Panc1 (cell line): ENCODE data around the gene WDR49. TPM values are rescaled to one million over a fixed set of nuclear protein-coding genes. Genes with fewer than 3 reads are reported as not detected.

ENCODE experiments used
- ATAC-seq: fragments of 200-7000 bp; cut with Tn5 transposase; 2 replicates; pipeline ENCODE4 v1.9.1; 2020; ENCODE audit warnings: mild to moderate bottlenecking, moderate library complexity
- BruUV-seq: library from RNA; stranded (reverse); fragments of 400-500 nt; replicated peaks from 2 replicates; lab custom pipeline; 2021; lab: Mats Ljungman, UMichigan
- CTCF ChIA-PET: fragments of 300-600 bp; sonication (Branson Sonifier 250); formaldehyde crosslinking; loops from one replicate; lab custom pipeline; 2022; ENCODE audit warnings: antibody characterized with exemption; lab: Charles Lee
- POLR2A ChIA-PET: fragments of 300-600 bp; sonication (Branson Sonifier 250); formaldehyde crosslinking; loops from one replicate; lab custom pipeline; 2022; ENCODE audit warnings: antibody characterized with exemption; lab: Charles Lee
- DNase-seq: peaks from one replicate; pipeline ENCODE4 v3.0.0-alpha.2; 2010; ENCODE audit warnings: low read depth, low spot score
- H3K27ac ChIP-seq: 2 replicates; pipeline ENCODE4 v1.5.1; 2011; ENCODE audit warnings: mild to moderate bottlenecking, low read length, inconsistent platforms
- H3K27me3 ChIP-seq: fragments of 200-500 bp; sonication (Bioruptor generic); 2 replicates; pipeline ENCODE4 v1.6.0; 2014; ENCODE audit warnings: low read length, inconsistent platforms; ENCODE audit not compliant: control insufficient read depth, insufficient read depth
- H3K36me3 ChIP-seq: fragments of 200-500 bp; sonication (Bioruptor generic); 2 replicates; pipeline ENCODE4 v1.5.1; 2014; ENCODE audit warnings: inconsistent platforms, mild to moderate bottlenecking, low read length, moderate library complexity; ENCODE audit not compliant: control insufficient read depth, insufficient read depth
- H3K4me1 ChIP-seq: 2 replicates; pipeline ENCODE4 v1.5.1; 2011; ENCODE audit warnings: inconsistent platforms, mild to moderate bottlenecking, low read length, moderate library complexity; ENCODE audit not compliant: control insufficient read depth, insufficient read depth
- H3K4me3 ChIP-seq, 2 experiments: 2 replicates each; pipeline ENCODE4 v1.5.1; 2011 to 2012; ENCODE audit warnings: low read depth in 2 of 2, low read length in 2 of 2, mild to moderate bottlenecking in 2 of 2, inconsistent platforms in 1 of 2, moderate library complexity in 1 of 2
- H3K9me3 ChIP-seq: fragments of 200-500 bp; sonication (Bioruptor generic); 2 replicates; pipeline ENCODE4 v1.5.1; 2014; ENCODE audit warnings: low read depth, mild to moderate bottlenecking, inconsistent platforms, low read length, moderate library complexity; ENCODE audit not compliant: control insufficient read depth, insufficient read depth
- CTCF ChIP-seq: fragments of 450-650 bp; IDR thresholded peaks from 2 replicates; pipeline ENCODE4 v1.5.1; 2017; ENCODE audit warnings: mild to moderate bottlenecking
- POLR2AphosphoS5 ChIP-seq: IDR thresholded peaks from 2 replicates; pipeline ENCODE4 v1.6.1; 2012; ENCODE audit warnings: mild to moderate bottlenecking, low read depth, low read length, moderate library complexity
- REST ChIP-seq, 2 experiments: IDR thresholded peaks; 2 replicates each; pipeline ENCODE4 v1.6.1; 2011 to 2012; ENCODE audit warnings: low read depth in 2 of 2, control low read depth in 1 of 2, low read length in 1 of 2, mild to moderate bottlenecking in 1 of 2, moderate library complexity in 1 of 2; ENCODE audit not compliant: insufficient read depth in 1 of 2
- SIN3A ChIP-seq: IDR thresholded peaks from 2 replicates; pipeline ENCODE4 v1.6.1; 2012; ENCODE audit warnings: low read depth, mild to moderate bottlenecking, low read length, moderate library complexity, borderline replicate concordance; ENCODE audit not compliant: insufficient read depth
- TCF7L2 ChIP-seq: IDR thresholded peaks from 2 replicates; pipeline ENCODE4 v1.6.1; 2011; ENCODE audit warnings: mild to moderate bottlenecking, low read depth, low read length, inconsistent platforms
- in situ Hi-C: cut with HindIII; loops from 2 replicates; pipeline ENCODE4 v1.10.0; 2016; ENCODE audit warnings: low sequenced_read_pairs, low pct_unique_long_range_greater_than_20kb
- intact Hi-C: fragments of 100-400 bp; cut with micrococcal nuclease; formaldehyde crosslinking; loops from one replicate; pipeline ENCODE4 v1.10.0; 2022; ENCODE audit not compliant: unreplicated experiment
- total RNA-seq: library from RNA; stranded (reverse); gene quantifications from one replicate; pipeline ENCODE4 v1.2.1, GENCODE V29; 2021; ENCODE audit not compliant: unreplicated experiment

WDR49 gene
- total RNA-seq, 1 experiment from 2014 or later, result 0.23 TPM

DNA sequence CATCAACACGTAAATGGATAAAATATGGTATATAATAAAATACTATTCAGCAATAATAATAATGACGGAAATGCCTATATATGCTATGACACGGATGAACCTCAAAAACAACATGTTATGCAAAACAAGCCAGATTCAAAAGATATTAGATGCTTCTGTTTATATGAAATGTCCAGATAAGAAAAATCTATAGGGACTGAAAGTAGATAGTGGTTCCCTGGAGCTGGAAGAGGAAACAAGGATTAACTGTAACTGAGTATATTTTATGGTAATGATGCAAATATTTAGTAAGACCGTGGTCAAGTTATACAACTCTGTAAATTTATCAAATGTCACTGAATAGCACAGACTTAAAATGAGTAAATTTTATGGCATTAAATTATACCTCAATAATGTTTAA lies 25.8 kb upstream of the WDR49 start:
- DNase-seq, result no peak
- ChIA-PET POLR2A (no interaction called here), CTCF (no interaction called here)
- Histone ChIP-seq H3K9me3 (peaks cover 9% of the 10 kb centered on the region), H3K36me3 (peaks cover 24% of the 10 kb centered on the region), H3K27me3 (no peaks in the 10 kb centered on the region), H3K4me3 (no peak overlapping the region), H3K4me1 (no peaks in the 10 kb centered on the region), H3K27ac (no peak overlapping the region)
- ATAC-seq, result no peak
- BruUV-seq, result no TSS peak
- TF ChIP-seq SIN3A (no peak), TCF7L2 (no peak), CTCF (no peak), POLR2AphosphoS5 (no peak), REST (IDR thresholded peaks at IDR 0.05; ENCODE audit: insufficient read depth in 1 of 2, low read depth in 2 of 2, low read length in 1 of 2) (no peak)
- in situ Hi-C loops (no loop called here), intact Hi-C loops (no loop called here)

GRCh38 chr3:167675848-167676247 lies 22.1 kb upstream of the WDR49 start:
- no peak for TF ChIP-seq CTCF
- TF ChIP-seq POLR2AphosphoS5, result no peak
- TF ChIP-seq REST (IDR thresholded peaks at IDR 0.05; ENCODE audit: insufficient read depth in 1 of 2, low read depth in 2 of 2, low read length in 1 of 2), result no peak
- no peak for TF ChIP-seq SIN3A
- POLR2A ChIA-PET, result no interaction called here
- no peak for ATAC-seq
- DNase-seq, result no peak
- no peaks in the 10 kb centered on the region for H3K27me3 ChIP-seq
- H3K9me3 ChIP-seq, result peaks cover 9% of the 10 kb centered on the region
- no TSS peak for BruUV-seq
- CTCF ChIA-PET, result no interaction called here
- H3K4me3 ChIP-seq, result no peak overlapping the region
- intact Hi-C loops, result no loop called here
- no peaks in the 10 kb centered on the region for H3K4me1 ChIP-seq
- in situ Hi-C loops, result no loop called here
- no peak overlapping the region for H3K27ac ChIP-seq
- peaks cover 4% of the 10 kb centered on the region for H3K36me3 ChIP-seq
